ENCODE data around the gene ARHGAP15.

DNA sequence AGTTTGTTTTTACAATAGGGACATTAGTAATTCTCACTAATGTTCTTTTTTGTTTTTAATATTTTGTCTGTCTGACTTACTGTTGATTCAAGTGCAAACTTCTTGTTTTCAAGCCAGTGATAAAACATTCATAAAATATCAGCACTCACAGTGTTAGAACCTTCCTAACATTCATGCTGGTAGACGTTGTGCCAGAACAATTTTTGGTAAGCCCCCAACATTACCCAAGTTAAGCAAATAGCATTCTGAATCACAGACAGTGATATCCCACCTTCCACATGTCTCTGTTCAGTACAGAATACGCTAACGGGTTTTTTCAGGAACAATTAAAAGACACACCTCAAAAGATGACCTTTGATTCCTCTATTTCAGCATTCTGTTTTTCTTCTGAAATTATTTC lies 390.3 kb downstream of the ARHGAP15 start:
- TF ChIP-seq POLR2A (IDR thresholded peaks at IDR 0.05) (no peak), POLR2AphosphoS5 (IDR thresholded peaks at IDR 0.05; ENCODE audit: insufficient read depth in 1 of 2, low read depth in 1 of 2) (no peak)
- TF ChIP-seq, protein P1, sequence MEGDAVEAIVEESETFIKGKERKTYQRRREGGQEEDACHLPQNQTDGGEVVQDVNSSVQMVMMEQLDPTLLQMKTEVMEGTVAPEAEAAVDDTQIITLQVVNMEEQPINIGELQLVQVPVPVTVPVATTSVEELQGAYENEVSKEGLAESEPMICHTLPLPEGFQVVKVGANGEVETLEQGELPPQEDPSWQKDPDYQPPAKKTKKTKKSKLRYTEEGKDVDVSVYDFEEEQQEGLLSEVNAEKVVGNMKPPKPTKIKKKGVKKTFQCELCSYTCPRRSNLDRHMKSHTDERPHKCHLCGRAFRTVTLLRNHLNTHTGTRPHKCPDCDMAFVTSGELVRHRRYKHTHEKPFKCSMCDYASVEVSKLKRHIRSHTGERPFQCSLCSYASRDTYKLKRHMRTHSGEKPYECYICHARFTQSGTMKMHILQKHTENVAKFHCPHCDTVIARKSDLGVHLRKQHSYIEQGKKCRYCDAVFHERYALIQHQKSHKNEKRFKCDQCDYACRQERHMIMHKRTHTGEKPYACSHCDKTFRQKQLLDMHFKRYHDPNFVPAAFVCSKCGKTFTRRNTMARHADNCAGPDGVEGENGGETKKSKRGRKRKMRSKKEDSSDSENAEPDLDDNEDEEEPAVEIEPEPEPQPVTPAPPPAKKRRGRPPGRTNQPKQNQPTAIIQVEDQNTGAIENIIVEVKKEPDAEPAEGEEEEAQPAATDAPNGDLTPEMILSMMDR (IDR thresholded peaks at IDR 0.05), result no peak

Data from vagina (tissue), 2 donors.